Loucy (cell line): ENCODE results near the gene DNAH17.

Experiments
- CTCF ChIP-seq: fragments of 200-600 bp; sonication (generic); conservative IDR thresholded peaks from 2 replicates; pipeline ENCODE4 v1.5.1; 2014; ENCODE audit warnings: mild to moderate bottlenecking, antibody characterized with exemption, low read length
- EZH2phosphoT487 ChIP-seq: fragments of 200-600 bp; IDR thresholded peaks from 2 replicates; pipeline ENCODE4 v1.6.1; 2018; ENCODE audit warnings: antibody characterized with exemption, mild to moderate bottlenecking, moderate library complexity, borderline replicate concordance

GRCh38 chr17:78557598-78558039 lies 19.6 kb downstream of the DNAH17 start:
- TF ChIP-seq CTCF (no peak), EZH2phosphoT487 (no peak)
